MM.1S (cell line): ENCODE results near the gene P2RY6.

ENCODE experiments used
- DNase-seq: peaks from one replicate; pipeline ENCODE4 v3.0.0-alpha.2; 2015
- H2AFZ ChIP-seq: fragments of 300-600 bp; sonication (generic); 2 replicates; pipeline ENCODE4 v1.6.0; 2016; ENCODE audit warnings: antibody characterized with exemption, low read length
- H3F3A ChIP-seq: fragments of 300-600 bp; sonication (generic); 2 replicates; pipeline ENCODE4 v1.6.1; 2016; ENCODE audit warnings: mild to moderate bottlenecking, antibody characterized with exemption, low read length, moderate library complexity, mixed read lengths; ENCODE audit not compliant: insufficient read depth
- H3K27ac ChIP-seq: fragments of 300-600 bp; sonication (generic); 2 replicates; pipeline ENCODE4 v1.5.1; 2016; ENCODE audit warnings: mild to moderate bottlenecking, low read length
- H3K27me3 ChIP-seq: fragments of 300-600 bp; sonication (generic); replicated peaks from 2 replicates; pipeline ENCODE4 v1.6.0; 2016; ENCODE audit warnings: low read length; ENCODE audit not compliant: insufficient read depth
- H3K36me3 ChIP-seq: fragments of 300-600 bp; sonication (generic); replicated peaks from 2 replicates; pipeline ENCODE4 v1.6.1; 2016; ENCODE audit warnings: mild to moderate bottlenecking, low read length, mixed read lengths; ENCODE audit not compliant: insufficient read depth
- H3K4me1 ChIP-seq: fragments of 300-600 bp; sonication (generic); 2 replicates; pipeline ENCODE4 v1.6.1; 2016; ENCODE audit warnings: low read length, mixed read lengths
- H3K4me2 ChIP-seq: fragments of 300-600 bp; sonication (generic); 2 replicates; pipeline ENCODE4 v1.6.0; 2016; ENCODE audit warnings: low read depth, low read length
- H3K4me3 ChIP-seq: fragments of 300-600 bp; sonication (generic); 2 replicates; pipeline ENCODE4 v1.5.1; 2016; ENCODE audit warnings: low read length, mixed read lengths
- H3K79me2 ChIP-seq: fragments of 300-600 bp; sonication (generic); 2 replicates; pipeline ENCODE4 v1.6.1; 2016; ENCODE audit warnings: mixed run types, low read length, mixed read lengths
- H3K9ac ChIP-seq: fragments of 300-600 bp; sonication (generic); 2 replicates; pipeline ENCODE4 v1.6.1; 2016; ENCODE audit warnings: low read length, mixed read lengths
- H3K9me2 ChIP-seq: fragments of 300-600 bp; sonication (generic); replicated peaks from 2 replicates; pipeline ENCODE4 v1.6.1; 2016; ENCODE audit warnings: mild to moderate bottlenecking, low read length, mixed read lengths; ENCODE audit not compliant: insufficient read depth
- H3K9me3 ChIP-seq: fragments of 300-600 bp; sonication (generic); replicated peaks from 2 replicates; pipeline ENCODE4 v1.6.1; 2016; ENCODE audit warnings: mild to moderate bottlenecking, low read length, mixed read lengths; ENCODE audit not compliant: insufficient read depth
- H4K20me1 ChIP-seq: fragments of 300-600 bp; sonication (generic); 2 replicates; pipeline ENCODE4 v1.6.1; 2016; ENCODE audit warnings: mild to moderate bottlenecking, low read length, moderate library complexity, mixed read lengths; ENCODE audit not compliant: insufficient read depth
- CTCF ChIP-seq: fragments of 300-600 bp; sonication (generic); IDR thresholded peaks from 2 replicates; pipeline ENCODE4 v1.5.1; 2016; ENCODE audit warnings: antibody characterized with exemption, low read length, mixed read lengths
- EZH2 ChIP-seq: fragments of 300-600 bp; sonication (generic); optimal IDR thresholded peaks from 2 replicates; pipeline ENCODE3; 2017; ENCODE audit warnings: low read depth, mild to moderate bottlenecking, antibody characterized with exemption, low read length, mixed read lengths
- EZH2phosphoT487 ChIP-seq: fragments of 300-600 bp; sonication (generic); IDR thresholded peaks from 2 replicates; pipeline ENCODE4 v1.6.1; 2018; ENCODE audit warnings: antibody characterized with exemption, low read length

The P2RY6 gene

GRCh38 chr11:73297702-73298101 is 25.6 kb downstream of the P2RY6 start:
- no peaks in the 10 kb centered on the region for H3F3A ChIP-seq
- no peak overlapping the region for H3K9ac ChIP-seq
- no peaks in the 10 kb centered on the region for H3K36me3 ChIP-seq
- no peak for DNase-seq
- H3K27me3 ChIP-seq = no peaks in the 10 kb centered on the region
- H3K9me2 ChIP-seq = no peaks in the 10 kb centered on the region
- H4K20me1 ChIP-seq = no peaks in the 10 kb centered on the region
- H3K27ac ChIP-seq = no peak overlapping the region
- no peak overlapping the region for H3K4me3 ChIP-seq
- no peak overlapping the region for H2AFZ ChIP-seq
- no peak overlapping the region for H3K4me2 ChIP-seq
- TF ChIP-seq CTCF = no peak
- no peak for TF ChIP-seq EZH2phosphoT487
- TF ChIP-seq EZH2 = no peak
- H3K4me1 ChIP-seq = 0 out of 2 replicates have a peak, but pooled peaks cover 2% of the 10 kb centered on the region
- H3K79me2 ChIP-seq = no peaks in the 10 kb centered on the region
- no peaks in the 10 kb centered on the region for H3K9me3 ChIP-seq

- no peaks in the 10 kb centered on the region for H4K20me1 ChIP-seq
- no peaks in the 10 kb centered on the region for H3K9me3 ChIP-seq
Measured at GRCh38 chr11:73298233-73298632, 26.1 kb downstream of the P2RY6 start.

GRCh38 chr11:73299751-73300150 is 27.6 kb downstream of the P2RY6 start:
- Histone ChIP-seq H3F3A (no peaks in the 10 kb centered on the region), H2AFZ (no peak overlapping the region), H3K79me2 (no peaks in the 10 kb centered on the region), H3K4me2 (no peak overlapping the region), H3K27me3 (no peaks in the 10 kb centered on the region), H3K27ac (no peak overlapping the region), H3K9me3 (no peaks in the 10 kb centered on the region), H4K20me1 (no peaks in the 10 kb centered on the region), H3K36me3 (no peaks in the 10 kb centered on the region), H3K9me2 (no peaks in the 10 kb centered on the region), H3K9ac (no peak overlapping the region), H3K4me1 (0 out of 2 replicates have a peak, but pooled peaks cover 2% of the 10 kb centered on the region), H3K4me3 (no peak overlapping the region)
- TF ChIP-seq EZH2 = no peak
- no peak for TF ChIP-seq CTCF
- TF ChIP-seq EZH2phosphoT487 = no peak
- no peak for DNase-seq

More at GRCh38 chr11:73298233-73298632, 26.1 kb downstream of the P2RY6 start:
- Histone ChIP-seq H3K4me1 (0 out of 2 replicates have a peak, but pooled peaks cover 2% of the 10 kb centered on the region), H3K4me2 (no peak overlapping the region), H3K27me3 (no peaks in the 10 kb centered on the region), H3K9me2 (no peaks in the 10 kb centered on the region), H3K79me2 (no peaks in the 10 kb centered on the region), H3K27ac (no peak overlapping the region), H3F3A (no peaks in the 10 kb centered on the region), H3K9ac (no peak overlapping the region), H2AFZ (no peak overlapping the region), H3K36me3 (no peaks in the 10 kb centered on the region), H3K4me3 (no peak overlapping the region)
- DNase-seq = no peak
- TF ChIP-seq EZH2phosphoT487 = no peak
- no peak for TF ChIP-seq EZH2
- TF ChIP-seq CTCF = no peak
